Stimulated activated CD8-positive, alpha-beta memory T cell treated with anti-CD3 and anti-CD28 coated beads, Interleukin-4, amount 100 ng/mL, for 4 hours (primary cell): ENCODE data around the gene COL5A2.

Experiments
- DNase-seq, 2 donors: peaks; one replicate each; pipeline ENCODE4 v3.0.0-alpha.2; 2020; ENCODE audit warnings: low read depth in 2 of 2, low spot score in 1 of 2

The COL5A2 gene

DNA sequence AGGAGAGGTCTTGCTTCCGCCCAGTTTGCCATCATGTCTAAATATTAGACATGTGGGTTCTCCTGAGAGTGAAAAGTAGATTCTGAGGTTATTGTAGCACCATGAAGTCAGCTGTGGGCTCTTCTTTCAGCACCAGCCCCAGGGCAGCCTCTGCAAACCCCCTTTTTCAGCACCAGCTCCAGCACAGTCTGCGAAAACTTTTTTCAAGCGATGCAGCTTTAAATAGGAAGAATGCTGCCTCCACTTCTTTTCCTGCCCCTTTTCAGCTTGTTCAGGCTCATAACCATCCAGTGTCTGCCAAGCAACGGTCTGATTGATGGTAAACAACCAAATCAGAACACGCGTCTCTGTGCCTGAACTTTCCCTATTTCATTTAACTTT lies at the start of gene COL5A2:
COL5A2 (minus strand) TSS at position 192 of the 381 bp plus-strand sequence; CDS start at position 35, 157 bp downstream.
- DNase-seq = no peak

DNA sequence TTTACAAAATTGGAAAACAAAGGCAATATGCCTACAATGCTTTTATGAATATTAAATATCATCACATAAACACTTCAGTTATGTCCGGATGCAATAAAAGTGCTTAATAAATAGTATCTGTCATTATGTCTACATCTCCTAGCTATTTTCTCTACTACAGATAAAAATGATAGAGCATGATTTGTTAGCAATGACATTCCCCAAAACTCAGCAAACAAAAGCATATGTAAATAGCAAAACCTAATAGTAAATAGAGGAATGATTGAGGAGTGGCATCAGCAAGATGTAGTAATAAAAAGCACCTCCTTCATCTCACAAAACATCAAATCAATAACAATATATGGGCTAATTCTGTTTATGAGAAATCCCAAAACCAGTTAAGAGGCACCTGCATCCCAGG lies 46.5 kb upstream of the COL5A2 start:
- DNase-seq = no peak

DNA sequence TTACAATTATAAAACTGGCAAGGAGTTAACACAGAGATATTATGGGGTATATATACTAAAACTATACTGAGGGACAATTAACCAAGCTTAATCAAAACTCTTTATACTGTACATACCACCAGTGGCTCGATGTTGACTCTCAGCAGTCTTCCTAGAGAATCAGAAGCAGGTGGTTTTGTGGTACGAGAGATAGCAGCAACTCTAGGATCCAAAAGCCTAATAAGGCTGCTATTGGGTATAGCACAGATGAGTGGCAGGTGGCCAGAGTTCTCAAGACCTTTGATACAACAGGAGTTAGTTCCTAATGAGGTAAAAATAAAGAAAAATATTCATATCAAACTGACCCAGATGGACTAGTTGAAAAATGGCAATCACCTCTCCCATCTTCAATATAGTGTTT lies 45.5 kb upstream of the COL5A2 start:
- no peak for DNase-seq

DNA sequence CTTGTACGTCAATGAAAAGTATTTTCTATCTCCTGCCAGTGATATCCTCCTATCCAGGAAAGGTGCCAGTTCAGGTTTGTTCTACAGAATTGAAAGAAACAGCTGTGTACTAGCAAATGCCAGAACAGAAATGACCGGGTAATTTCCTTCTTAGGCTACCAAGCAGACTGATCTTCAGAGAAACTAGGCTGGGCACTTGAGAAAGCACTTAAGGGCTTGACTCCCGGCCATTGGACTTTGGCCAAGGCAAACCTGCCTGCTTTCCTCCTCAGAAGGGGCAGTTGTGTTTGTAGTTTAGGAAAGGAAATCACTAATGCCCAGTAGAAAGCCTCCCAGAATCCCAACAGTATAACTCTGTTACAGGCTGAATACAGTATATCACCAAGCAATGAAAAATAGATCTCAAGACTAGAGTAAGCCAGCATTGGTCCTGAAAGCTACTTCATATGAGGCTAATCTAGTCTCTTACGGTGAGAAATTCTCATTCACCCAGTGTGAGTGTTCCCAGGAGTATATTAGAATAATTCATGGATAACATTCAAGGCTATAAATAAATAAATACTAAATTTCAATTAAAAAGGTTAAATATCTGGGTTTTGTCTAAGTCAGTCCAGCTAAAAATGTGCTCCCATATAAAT lies 43.0 kb upstream of the COL5A2 start:
- no peak for DNase-seq

DNA sequence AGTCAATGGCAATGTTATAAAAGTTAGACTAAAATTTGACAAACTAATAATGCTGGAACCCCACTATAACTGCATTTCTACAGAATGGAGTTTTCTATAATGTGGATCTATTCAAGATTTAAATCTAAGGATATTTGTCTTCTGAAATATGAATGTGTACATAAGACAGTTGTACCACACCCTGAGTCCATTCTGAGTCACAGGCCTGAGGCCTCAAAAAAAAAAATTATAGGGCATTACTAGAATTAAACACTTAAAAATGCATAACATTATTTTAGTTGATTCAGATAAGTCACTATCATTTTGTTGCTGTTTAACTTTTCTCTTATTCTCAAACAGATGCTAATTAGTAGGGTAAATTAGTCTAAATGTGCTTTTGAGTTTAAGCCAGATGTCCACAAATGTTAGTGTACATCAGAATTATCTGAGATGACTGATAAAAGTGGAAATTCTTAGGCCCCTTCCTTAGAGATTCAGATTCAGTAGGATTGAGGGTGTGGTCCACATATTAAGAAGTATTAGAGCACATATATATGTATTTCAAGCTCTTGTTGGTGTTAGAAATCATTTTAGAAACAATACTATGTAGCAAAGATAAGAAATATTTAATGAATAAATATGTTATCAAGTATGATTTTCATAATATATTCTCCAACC lies 42.4 kb upstream of the COL5A2 start:
- no peak for DNase-seq

DNA sequence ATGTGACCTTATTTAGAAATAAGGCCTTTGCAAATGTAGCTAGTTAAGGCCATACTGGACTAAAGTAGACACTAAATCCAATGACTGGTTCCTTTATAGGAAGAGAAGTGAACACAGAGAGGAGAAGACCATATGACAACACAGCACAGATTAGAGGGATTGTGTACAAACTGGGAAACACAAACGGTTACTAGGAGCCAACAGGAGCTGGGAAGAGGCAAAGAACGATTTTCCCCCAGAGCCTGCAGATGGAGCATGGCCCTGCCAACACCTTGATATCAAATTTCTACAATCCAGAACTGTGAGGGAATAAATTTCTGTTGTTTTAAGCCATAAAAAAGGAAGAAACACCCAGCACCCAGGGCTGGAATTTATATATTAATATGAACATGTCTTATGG lies 38.7 kb upstream of the COL5A2 start:
- DNase-seq = no peak

DNA sequence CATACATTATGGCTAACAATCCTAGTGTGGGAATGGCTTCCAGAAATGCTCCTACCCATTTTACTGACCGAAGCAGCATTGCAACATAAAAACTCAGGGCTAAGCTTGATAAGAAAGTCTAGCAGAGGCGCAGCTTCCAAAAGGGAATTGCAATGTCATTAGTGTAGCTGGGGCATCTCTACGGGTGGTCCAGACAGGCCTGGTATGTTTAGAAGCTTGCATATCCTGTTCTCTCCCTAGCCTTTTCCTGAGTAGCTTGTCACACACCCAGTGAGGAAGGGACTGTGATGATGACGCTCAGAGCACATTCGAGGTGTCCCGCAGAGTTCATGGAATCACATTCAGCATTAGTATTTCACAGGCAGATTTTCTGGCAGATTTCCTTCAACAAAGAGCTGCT lies 38.0 kb upstream of the COL5A2 start:
- no peak for DNase-seq

DNA sequence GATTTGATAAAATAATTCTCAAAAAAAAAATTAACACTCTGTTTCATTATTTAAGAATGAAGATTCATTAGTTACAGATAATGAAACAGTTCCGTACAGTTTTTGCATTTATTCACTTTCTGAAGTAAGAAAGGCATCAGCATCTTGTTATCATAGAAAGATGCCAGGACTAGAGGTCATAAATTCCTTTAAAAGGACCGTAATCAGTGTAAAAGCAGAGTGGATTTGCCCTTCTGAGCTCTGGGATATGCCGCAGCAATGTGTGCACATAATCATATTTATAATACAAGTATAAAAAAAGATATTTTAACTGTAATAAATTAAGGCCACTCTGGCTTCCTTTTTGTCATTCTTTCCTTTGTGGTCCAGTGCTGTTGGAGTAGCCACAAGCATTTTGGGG lies 37.5 kb upstream of the COL5A2 start:
- no peak for DNase-seq

DNA sequence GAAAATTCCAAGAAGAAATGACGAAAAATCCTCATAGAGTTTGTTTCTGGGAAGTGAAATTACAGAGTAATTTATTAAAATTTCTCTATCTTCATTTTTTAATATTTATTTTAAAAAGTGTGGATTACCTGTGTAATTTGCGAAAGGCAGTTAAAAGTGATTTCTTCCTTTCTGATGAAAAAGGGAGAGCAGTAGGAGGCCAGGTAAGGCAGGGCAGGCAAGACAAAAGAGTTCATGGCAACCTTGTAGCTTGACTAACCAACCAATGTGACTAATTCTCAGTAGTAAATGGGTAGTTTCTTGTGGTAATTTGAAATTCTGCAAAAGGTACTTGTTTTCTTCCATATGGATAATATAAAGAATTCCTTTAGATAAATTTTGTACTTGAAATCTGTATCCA lies 34.9 kb upstream of the COL5A2 start:
- DNase-seq = no peak

DNA sequence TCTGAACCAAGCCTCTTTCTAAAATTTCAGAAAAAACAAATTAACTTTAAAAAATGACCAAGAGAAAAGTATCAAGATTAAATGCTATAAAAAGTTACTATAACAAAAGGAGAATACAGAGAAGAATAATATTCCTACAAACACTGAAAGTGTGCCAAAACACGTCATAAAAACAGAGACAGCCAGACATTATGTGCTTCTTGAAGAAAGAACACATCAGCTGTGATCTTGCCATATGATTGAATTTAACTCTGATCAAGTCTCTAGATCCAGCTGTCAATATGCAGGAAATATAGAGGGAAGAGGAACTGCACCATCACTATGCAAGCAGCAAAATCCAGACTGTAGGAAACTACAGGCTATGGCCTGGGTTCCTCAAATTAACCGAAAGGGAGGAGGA lies 33.7 kb upstream of the COL5A2 start:
- no peak for DNase-seq

DNA sequence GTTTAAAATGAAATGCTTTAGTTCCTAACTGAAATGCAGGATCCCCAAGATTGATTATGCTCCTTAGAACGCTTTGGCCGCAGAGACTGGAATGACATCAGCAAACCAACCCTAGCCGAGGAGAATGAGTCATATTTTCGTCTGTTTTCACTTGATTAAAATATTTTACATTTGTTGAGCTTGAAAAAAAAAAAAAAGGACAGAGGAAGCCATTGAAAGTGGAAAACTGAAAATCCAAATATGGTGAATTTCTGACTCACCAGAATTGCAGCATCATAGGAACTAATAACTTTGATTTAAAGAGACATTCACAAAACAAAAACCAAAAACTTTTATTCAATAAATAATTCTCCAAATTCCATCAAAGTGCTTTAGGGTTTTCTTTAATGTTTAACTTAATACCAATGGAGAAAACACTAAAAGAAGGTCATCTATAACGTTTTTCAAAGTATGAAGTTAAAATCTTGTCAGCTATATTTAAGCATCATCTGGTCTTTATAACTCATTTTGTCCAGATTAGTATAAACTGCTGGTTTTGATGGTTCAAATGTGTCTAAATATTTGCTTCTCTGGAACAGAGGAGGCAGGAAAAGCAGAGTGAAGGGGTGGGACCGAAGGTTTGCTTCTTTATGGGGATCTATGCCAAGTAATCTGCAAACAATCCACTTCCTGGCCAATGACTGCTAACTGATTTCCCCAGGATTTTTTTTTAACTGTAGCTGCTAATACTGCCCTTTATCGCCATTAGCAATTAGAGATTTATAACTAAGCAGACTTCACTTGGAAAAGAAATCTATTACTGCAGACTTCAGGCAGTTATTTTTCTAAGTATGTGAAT lies 30.9 kb upstream of the COL5A2 start:
- no peak for DNase-seq

DNA sequence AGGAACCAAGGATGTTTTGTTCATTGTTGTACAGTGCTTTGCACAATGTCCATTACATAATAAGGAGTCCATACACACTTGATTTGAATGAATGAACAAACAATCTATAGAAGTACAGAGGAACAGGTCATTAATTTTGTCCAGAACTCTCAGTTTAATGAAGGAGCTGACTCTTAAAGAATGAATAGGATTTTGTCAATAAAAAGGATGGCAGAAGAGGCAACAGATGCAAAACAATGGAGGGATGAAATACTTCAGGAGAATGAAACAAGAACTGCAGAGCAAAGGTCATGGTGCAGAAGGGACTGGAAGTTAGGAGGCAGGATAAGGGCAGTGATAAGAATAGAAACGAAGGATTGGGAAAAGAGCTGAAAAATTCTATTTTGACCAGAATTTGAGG lies 28.7 kb upstream of the COL5A2 start:
- no peak for DNase-seq

DNA sequence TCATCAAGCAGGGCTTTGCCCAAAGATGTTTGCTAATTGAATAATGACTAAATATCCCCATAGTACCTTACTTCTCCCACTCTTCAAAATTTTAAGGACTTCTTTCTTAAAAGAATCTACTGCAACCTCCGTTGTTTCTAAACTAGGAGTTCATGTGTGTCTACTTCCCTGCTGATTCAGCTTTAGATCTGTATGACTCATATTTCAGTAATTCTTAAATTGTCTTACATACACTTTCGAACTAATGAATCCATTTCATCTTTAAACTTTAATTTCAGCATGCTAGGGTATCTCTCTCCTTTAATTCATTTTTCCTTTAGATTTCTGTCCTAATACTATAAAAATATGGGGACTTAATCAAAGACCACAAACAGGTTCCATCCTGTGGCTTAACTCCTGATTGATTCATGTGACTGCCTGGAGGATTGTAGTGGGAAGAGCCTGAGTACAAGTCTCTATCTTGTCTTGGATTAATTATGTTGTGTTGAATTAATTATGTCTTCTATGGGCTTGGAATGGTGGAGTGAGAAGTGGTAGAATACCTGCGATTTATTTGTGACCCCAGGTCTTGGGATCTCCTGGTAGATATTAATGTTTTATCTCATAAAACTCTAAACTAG lies 24.9 kb upstream of the COL5A2 start:
- no peak for DNase-seq

DNA sequence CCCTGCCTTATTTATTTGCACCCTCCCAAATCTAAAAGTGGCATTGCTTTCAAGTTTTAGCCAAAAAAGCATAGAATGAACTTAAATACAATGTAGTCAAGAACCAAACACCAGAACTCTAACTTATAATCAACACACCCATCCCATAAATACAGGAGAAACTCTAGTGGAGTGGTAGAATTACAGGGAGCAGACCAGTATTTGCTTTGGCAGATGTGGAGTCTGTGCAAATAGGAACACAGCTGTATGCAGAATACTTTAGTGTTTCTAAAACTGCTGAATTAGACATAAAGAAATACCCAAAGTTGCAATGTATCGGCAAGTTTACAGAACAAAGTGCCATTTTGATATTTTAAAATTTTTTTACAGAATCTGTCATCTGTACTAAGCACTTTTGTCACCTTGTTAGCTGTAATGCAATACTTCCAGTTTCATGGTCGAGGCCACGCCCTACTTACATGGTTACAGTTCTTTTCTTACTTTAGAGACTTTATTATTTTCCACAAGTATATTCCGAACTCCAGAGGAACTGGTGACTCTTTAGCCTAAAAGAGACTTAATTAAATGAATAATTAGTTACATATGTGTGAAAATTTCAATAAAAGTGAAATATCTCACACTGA lies 23.7 kb upstream of the COL5A2 start:
- DNase-seq = no peak

DNA sequence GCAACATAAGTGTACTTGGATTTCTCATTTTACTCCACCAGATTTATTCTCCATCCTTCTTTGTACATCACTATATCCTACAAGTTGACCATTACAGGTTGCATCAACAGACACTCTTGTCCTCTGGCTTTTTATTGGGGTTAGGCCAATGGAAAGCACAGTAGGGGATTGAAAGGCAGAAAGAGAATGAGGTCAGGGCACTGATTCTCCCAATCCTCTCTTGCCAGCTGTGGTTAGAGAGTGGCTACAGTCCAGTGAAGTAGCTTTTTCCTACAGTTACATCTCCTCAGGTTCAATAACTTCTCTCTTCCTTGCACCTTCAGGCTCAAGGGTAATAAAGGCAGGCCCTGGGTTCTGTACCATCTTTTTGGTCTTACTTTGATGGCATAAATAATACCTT lies 20.2 kb upstream of the COL5A2 start:
- DNase-seq = no peak

DNA sequence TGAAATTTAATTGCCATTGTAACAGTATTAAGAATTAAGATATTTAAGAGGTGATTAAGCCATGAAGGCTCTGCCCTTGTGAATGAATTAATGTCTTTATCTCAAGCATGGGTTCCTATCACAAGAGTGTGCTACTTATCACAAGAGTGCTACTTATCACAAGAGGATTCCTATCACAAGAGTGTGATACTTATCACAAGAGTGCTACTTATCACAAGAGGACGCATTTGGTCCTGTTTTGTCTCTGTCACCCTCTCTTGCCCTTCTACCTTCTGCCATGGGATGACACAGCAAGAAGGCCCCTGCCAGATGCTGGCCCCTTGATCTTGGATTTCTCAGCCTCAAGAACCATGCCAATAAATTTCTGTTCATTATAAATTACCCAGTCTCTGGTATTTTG lies 13.2 kb upstream of the COL5A2 start:
- no peak for DNase-seq

DNA sequence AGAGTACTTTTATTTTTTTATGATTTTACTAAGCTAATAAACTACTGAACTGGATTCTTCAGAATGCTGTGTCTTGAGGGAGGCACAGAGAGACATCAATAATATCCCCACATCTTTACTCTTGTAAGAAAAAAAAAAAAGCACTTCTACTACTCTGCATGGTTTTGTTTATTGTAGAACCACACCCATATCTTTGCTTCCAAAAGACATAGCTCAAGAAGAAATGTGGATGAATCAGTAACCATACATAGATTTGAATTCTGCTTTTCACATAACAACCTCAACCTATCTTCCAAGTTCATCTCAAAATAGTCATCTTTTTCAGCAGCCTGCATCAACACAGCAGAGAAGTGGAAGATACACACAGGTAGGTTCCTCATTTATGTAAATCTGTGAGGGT lies 12.2 kb upstream of the COL5A2 start:
- DNase-seq = no peak

DNA sequence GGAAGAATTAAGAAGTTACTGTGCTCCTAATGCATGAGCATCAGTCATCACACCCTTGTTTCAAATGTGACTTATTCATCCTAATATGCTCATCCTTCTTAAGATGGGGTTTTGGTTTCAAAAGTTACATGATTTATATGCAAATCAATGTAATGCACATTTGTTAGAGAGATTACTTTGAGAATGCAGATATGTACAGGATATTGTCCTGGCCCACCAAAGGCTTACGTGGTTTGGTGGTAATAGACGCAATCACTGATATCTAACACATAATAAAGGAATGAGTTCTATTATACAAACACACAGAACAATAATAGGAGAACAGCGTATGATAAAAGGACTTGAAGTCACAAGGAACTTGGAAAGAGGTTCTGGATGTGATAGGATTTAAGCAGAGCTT lies 11.1 kb upstream of the COL5A2 start:
- DNase-seq = no peak

DNA sequence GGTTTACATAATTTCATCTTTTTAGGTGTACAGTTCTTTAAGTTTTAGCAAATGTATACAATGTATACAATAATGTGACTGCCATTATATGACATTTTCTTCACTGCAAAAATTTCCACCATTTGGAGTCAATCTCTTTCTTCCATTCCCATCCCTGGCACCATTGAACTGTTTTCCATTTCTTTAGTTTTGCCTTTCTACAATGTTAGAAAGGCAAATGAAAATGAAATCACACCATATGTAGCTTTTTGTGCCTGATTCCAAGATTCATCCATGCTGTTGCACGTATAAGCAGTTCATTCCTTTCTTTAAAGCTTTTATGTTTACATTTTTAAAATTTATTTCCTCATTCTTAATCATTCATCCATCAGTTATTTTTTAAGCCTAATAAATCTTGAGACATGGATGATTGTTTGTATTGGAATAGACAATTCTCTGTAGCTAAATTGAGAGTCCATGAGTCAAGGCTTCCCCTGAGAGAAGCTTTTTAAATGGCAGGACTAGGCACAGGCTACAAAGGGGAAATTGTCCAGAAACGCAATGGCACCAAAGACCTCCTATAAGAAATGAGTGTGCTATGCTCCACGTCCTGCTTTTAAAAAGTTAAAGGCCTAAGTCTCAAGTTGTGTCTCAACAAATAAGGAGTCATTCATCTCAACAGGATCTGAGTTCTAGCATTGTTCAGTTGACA lies 8.7 kb upstream of the COL5A2 start:
- no peak for DNase-seq

DNA sequence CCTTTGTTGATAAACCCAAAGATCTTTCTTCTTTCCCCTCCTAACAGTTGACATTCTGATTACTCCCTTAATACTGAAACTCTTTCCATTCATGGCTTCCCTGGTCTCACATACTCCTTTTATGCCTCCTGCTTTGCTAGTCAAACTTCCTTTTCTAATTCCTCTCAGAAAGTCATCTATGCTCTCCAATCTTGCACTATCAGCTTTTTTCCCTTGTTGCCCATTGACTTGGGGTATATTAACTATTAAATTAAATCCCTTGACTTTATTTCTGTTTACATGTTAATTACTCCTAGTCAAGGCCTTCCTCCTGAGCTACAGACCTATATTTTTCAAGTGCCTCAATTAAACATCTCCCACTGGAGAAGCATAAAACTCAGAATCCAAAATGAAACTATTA lies 3.6 kb upstream of the COL5A2 start:
- no peak for DNase-seq

DNA sequence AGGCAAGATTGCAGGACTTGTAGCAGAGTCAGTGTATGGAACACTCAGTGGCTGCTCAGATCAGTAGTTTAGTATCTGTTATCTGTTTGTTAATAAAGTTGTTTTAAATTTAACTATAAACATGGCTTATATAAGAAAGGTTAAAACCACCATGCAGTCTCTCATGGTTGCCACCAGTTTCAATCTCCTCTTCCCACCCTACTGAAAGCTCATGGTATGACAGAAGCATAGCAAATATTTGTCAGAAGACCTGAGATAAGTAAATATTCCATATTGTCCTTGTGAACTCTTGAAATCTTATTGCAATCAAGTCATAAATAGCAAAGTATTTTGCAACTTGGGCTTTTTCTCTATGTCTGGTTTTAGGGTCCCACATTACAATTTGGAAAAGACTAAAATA lies 2.1 kb upstream of the COL5A2 start:
- no peak for DNase-seq
